Inflammatory macrophage (primary cell): ENCODE measurements around the gene ELFN2.
A peak's percentile ranks its signal among the peaks of the same experiment; 100 is the strongest.

Source experiments
- DNase-seq, 2 donors: peaks; one replicate each; pipeline ENCODE4 v3.0.0-alpha.2; 2020 to 2022

The ELFN2 gene

DNA sequence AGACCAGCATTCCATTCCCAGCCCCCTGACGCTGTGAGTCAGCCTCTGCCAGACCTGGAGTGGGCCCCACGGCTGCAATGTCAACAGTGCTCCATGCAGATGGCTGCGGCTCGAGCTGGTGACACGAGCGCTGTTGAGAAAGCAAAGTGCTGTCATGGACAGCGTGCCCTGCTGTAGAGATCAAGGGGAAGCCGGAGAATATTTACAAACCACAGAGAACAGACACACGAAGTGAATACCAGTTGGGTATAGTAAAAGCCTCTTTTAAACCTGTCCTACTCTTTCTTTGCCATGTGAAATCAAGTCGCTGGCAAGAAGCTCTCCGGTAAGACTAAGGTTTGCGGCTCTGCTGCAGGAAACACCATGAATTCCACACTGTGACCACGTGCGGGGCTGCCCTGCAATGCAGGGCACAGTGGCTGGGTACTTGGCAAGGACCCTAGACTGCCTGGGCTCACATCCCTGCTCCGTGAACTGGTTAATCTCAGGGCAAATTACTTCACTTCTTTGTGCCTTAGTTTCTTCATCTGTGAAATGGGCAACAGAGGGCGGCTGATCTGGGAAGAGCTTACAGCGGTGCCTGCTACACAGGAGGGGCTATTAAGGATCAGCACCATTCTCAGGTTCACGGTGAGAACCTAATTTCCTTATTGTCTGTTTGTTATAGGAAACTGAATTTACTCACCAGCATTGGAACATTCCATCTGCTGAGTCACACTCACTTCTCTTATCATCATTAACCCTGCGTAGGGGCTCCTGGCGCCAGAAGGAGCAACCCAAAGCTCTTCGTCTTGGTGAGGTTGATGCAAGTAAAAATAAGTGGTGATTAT is 27.8 kb upstream of the ELFN2 start:
- peak in 1 of 2 donors; percentile 32 for DNase-seq

DNA sequence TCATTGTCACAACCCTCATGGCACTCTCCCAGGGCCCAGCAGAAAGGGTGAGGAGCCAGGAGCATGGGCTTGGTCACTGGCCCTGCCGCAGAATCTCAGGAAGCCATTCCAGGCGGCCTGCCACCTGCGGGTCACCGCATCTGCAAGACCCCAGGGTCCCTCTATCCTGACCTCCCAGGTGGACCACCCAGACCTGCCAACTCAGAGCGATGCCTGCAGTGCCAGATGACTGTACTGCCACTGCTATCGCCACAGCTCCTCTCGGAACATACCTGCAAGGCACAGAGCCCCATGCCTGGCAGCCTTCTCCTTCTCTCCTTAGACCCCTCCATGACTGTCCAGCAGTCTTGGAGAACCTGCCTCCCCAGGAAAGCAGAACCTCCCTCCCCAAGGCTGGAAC is 26.4 kb upstream of the ELFN2 start:
- no peak for DNase-seq

DNA sequence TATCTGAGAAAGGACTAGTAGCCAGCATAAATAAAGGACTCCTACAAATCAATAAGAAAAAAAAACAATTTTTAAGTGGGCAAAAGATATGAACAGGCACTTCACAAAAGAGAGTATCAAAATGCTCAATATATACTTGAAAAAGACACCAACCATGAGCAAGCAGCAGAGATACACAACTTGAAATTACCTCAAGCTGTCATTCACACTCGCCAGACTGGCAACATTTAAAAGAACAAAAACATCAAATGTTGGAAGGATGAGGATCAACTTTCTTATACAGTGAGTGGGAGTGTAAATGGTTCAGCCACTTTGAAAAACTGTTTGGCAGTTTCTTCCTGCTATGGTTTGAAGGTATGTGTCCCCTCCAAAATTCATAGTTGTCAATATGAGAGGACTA is 23.9 kb upstream of the ELFN2 start:
- DNase-seq: no peak

DNA sequence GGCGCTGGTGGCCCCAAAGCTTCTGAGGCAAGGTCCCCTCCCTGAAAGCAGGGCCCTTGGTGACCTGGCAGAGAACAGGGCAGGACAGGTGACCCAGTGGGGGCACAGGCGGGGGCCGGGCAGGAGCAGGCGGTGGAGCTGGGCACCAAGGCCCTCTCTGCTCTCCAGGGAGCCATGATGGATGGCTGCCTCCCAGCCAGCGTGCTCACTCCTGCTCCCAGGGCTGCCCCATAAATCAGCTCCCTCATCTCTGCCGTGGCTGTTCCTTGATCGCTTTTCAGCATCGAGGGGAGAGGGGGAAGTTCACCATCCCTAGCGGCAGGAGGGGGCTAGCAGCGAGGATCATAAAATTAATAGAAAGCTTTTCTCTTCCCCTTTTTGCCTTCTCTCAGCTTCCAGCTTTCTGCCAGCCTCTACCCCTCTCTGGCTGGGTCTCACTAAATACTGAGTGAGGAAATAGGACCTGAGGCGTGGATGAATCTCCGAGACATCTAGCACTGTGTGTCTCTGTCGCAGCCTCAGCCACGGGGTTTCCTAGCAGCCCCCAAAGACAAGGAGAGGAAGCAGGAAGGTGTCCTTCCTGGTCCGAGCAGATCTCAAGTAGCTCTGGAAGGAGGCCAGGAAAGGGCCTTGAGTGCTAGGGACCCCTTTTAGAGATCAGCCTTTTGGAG is 22.2 kb upstream of the ELFN2 start:
- DNase-seq: no peak

GRCh38 chr22:37448516-37449127 is 21.3 kb upstream of the ELFN2 start:
- DNase-seq: no peak

GRCh38 chr22:37445501-37445900 is 18.2 kb upstream of the ELFN2 start:
- DNase-seq: no peak

- no peak for DNase-seq
Observed at GRCh38 chr22:37443977-37444376, 16.7 kb upstream of the ELFN2 start.

- no peak for DNase-seq
Observed at GRCh38 chr22:37443086-37443485, 15.8 kb upstream of the ELFN2 start.

DNA sequence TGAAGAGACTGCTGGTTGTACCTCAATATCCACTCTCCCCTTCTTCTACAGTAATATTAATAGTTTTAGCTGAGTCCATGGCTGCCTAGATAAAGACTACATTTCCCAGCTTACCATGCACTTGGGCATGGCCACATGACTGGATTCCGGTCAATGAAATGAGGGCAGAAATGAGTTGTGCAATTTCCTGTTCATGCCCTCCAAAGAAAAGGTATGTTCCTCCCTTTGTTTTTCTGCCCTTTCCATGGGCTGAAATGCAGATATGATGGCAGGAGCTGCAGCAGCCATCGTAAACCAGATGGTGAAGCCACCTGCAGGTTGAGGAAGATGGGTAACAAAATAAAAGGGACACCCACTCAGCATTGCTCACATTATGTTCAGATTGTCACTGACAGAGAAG is 15.3 kb upstream of the ELFN2 start:
- DNase-seq: peak; percentile 29 to 48

- no peak for DNase-seq
Observed at GRCh38 chr22:37442135-37442534, 14.9 kb upstream of the ELFN2 start.

- no peak for DNase-seq
Observed at GRCh38 chr22:37440875-37441274, 13.6 kb upstream of the ELFN2 start.

DNA sequence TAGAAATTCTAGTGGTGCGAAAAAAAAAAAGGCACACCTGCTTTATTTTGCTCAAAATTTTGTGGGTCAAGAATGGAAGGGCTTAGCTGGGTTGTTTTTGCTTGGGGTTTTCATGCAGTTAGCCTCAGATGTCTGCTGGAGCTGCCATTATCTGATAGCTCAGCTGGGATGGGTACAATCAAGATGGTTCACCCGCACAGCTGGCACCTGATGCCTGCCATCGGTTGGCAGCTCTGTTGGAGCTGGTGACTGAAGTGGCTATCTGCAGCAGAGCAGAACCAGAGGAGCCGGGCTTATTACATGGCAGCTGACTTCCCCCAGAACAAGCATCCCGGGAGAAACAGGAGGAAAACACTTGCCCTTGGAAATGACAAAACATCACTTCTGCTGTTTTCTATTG is 12.1 kb upstream of the ELFN2 start:
- DNase-seq: no peak

- DNase-seq: no peak
Observed at GRCh38 chr22:37435970-37436603, 8.8 kb upstream of the ELFN2 start.

- DNase-seq: no peak
Observed at GRCh38 chr22:37433786-37434185, 6.5 kb upstream of the ELFN2 start.

GRCh38 chr22:37432708-37433054 is 5.4 kb upstream of the ELFN2 start:
- no peak for DNase-seq

DNA sequence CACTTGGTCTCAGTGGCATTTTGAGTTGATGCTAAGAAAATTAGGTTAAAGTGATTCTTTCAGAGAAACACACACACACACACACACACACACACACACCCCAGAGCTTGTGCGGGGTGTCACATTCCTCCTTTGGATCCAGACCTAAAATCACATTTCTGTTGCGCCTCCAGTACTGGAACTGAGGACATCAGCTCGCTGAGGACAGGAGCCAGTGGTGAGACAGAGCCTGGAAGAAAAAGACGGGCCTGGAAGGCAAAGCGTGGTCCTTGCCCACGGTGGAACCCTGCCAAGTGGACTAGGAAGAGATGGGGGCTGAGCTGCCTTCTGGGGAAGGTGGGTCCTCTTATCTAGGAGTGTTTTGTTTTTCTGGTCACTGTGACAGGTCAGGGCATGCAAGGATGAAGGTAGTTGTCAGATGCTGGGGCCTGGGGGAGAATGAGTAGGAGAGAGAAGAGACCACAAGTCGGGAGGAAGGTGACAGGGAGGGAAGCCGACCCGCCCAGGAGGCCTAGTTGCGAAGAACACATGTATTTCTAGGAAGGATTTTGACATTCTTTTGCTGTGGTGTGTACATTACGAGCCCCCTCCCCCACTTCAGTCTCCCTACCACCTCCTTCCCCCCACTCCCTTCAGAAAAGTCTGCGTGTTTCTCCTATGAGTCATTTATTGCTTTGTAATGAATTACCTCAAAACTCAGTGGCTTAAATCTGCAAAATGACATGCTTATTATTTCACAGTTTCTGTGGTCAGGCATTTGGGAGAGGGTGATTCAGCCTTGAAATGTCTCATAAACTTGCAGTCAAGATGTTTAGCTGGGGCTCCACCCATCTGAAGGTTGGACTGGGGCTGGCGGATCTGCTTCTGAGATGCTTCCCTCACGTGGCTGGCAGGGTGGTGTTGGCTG is 4.8 kb upstream of the ELFN2 start:
- DNase-seq: peak; percentile 66 to 74

DNA sequence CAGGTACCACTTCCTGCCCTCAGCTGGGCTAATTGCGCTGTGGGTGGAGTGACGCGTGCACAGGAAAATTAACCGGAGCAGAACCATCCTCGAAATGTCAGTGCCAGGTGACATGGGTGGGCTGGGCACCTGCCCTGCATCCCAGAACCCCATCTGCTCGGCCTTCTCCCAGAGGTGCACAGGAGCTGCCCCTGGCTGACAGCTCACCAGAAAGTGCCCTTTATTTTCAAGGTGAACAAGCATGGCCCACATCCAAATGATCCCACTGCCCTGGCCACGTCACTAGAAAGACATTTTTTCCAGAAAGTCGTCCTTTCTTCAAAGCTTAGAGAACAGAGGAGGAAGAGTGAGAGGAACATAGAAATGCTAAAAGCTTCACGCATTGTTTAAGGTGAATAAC is 4.1 kb upstream of the ELFN2 start:
- no peak for DNase-seq

DNA sequence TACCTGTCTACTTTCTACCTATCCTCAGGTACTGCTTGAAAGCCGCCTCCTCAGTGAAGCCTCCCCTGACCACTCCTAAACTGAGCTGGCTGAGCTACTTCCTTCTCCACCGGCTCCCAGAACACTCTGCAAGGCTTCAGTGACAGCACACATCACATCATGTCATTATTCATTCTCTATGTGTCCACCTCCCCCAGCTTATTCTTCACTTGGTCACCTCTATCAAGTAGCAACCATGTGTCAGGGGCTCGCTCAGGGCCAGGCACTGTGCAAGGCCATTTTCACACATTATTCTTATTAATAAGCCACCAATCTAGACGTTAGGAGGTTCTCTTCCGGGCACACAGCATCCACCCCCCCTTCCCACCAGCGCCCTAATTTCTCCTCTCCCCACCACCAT is 3.7 kb upstream of the ELFN2 start:
- no peak for DNase-seq

- DNase-seq: peak; percentile 34 to 54
Observed at GRCh38 chr22:37428649-37429586, 1.6 kb upstream of the ELFN2 start.

DNA sequence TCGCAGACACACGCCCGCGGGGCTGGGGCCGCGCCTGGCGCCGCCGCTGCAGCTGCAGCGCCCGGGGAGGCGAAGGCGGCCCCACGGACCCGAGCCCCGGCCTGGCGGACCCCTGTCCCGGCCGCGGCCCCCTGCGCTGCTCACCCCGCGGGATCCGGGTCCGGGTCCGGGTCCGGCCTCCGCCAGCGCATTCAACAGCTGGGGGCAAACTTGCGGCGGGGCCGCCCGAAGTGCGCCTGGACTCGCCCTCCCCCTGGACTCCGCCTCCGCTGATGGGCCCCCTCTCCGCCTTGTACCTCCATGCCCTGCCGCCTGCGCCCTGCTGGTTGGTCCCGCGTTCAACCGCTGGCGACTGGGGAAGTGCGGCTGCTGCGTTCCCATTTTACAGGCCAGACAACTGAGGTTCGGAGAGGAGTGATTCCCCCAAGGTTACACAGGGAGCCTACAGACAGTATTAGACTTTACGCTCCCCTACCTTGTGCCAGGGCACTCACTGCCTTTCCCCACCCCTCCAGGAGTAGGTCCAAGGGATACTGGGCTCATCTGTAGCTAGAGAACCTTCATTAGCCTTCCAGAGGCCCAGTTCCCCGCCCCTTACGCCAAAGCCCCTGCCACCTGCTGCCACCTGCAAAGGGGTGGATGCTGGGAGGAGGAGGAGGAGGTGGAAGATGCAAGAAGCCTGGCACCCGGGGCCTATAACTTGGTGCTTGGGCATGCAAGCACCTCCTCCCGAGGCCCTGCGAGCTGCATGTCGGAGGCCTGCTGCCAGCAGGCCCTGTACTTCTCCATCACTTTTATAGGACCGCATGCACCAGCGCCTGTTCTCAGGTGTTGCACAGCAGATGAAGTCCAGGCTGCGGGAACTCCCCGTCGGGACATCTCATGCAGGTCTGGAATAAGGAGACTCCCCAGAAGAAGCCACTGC is 694 bp upstream of the ELFN2 start:
- DNase-seq: no peak
